ENCODE measurements around the gene TSPAN4. TPM values are rescaled to one million over a fixed set of nuclear protein-coding genes. Genes with fewer than 3 reads are reported as not detected.
A peak's percentile ranks its signal among the peaks of the same experiment; 100 is the strongest.

The TSPAN4 gene
- total and polyA plus RNA-seq, 2 of the 13 experiments (the other 11 are each of a cell fraction or from before 2014, with no cell fraction given): 31.7 to 68.3 TPM

DNA sequence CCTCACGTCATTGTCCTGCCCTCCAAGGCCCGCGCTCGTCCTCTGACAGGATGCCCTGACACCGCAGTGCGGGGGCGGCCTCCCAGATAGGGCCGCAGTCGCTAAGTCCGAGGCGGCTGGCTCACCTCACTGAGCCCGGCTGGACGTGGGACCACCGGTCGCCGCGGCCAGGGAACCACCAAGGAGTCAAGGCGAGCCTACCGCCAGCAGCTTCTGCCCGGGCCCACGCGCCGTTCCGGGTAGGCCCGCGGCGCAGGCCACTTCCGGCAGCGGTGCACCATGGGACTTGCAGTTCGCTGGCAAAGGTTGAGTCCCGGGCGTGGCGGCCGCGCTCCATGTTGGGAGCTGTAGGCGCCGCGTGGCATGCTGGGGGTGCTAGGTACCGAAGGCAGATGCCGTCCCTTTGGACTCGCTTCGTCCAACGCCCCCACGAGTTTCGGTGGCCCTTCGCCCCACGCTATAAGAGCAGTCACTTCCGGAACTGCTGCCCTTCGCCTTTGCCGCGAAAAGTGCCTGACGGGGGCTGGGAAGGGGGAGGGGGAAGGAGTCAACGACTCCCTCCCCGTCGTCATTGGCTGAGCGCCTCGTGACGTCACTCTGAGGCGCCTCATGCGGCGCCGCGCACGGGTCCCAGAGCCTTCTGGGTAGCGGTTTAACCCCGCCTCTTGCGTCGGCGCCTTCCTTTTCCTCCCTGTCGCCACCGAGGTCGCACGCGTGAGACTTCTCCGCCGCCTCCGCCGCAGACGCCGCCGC is 33.2 kb upstream of the TSPAN4 start, which contains the start of gene RPLP2 (continued):
- TF ChIP-seq, protein P1, sequence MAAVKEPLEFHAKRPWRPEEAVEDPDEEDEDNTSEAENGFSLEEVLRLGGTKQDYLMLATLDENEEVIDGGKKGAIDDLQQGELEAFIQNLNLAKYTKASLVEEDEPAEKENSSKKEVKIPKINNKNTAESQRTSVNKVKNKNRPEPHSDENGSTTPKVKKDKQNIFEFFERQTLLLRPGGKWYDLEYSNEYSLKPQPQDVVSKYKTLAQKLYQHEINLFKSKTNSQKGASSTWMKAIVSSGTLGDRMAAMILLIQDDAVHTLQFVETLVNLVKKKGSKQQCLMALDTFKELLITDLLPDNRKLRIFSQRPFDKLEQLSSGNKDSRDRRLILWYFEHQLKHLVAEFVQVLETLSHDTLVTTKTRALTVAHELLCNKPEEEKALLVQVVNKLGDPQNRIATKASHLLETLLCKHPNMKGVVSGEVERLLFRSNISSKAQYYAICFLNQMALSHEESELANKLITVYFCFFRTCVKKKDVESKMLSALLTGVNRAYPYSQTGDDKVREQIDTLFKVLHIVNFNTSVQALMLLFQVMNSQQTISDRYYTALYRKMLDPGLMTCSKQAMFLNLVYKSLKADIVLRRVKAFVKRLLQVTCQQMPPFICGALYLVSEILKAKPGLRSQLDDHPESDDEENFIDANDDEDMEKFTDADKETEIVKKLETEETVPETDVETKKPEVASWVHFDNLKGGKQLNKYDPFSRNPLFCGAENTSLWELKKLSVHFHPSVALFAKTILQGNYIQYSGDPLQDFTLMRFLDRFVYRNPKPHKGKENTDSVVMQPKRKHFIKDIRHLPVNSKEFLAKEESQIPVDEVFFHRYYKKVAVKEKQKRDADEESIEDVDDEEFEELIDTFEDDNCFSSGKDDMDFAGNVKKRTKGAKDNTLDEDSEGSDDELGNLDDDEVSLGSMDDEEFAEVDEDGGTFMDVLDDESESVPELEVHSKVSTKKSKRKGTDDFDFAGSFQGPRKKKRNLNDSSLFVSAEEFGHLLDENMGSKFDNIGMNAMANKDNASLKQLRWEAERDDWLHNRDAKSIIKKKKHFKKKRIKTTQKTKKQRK (IDR thresholded peaks at IDR 0.05; ENCODE audit: low read length): no peak
- TF ChIP-seq, protein P2, sequence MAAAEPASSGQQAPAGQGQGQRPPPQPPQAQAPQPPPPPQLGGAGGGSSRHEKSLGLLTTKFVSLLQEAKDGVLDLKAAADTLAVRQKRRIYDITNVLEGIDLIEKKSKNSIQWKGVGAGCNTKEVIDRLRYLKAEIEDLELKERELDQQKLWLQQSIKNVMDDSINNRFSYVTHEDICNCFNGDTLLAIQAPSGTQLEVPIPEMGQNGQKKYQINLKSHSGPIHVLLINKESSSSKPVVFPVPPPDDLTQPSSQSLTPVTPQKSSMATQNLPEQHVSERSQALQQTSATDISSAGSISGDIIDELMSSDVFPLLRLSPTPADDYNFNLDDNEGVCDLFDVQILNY (CRISPR knock-in tag; conservative IDR thresholded peaks at IDR 0.05): peak; percentile 9; the same call in 1 of the 2 replicates
- TF ChIP-seq SRSF4 (IDR thresholded peaks at IDR 0.05; ENCODE audit: low read depth, low read length, poor library complexity, severe bottlenecking): no peak
- peak; percentile 12; the same call in 1 of the 2 replicates for TF ChIP-seq ZFP90 (CRISPR knock-in tag; IDR thresholded peaks at IDR 0.05; ENCODE audit: borderline replicate concordance)
- TF ChIP-seq ZBTB33 (CRISPR knock-in tag; IDR thresholded peaks at IDR 0.05): no peak
- TF ChIP-seq, protein P3, sequence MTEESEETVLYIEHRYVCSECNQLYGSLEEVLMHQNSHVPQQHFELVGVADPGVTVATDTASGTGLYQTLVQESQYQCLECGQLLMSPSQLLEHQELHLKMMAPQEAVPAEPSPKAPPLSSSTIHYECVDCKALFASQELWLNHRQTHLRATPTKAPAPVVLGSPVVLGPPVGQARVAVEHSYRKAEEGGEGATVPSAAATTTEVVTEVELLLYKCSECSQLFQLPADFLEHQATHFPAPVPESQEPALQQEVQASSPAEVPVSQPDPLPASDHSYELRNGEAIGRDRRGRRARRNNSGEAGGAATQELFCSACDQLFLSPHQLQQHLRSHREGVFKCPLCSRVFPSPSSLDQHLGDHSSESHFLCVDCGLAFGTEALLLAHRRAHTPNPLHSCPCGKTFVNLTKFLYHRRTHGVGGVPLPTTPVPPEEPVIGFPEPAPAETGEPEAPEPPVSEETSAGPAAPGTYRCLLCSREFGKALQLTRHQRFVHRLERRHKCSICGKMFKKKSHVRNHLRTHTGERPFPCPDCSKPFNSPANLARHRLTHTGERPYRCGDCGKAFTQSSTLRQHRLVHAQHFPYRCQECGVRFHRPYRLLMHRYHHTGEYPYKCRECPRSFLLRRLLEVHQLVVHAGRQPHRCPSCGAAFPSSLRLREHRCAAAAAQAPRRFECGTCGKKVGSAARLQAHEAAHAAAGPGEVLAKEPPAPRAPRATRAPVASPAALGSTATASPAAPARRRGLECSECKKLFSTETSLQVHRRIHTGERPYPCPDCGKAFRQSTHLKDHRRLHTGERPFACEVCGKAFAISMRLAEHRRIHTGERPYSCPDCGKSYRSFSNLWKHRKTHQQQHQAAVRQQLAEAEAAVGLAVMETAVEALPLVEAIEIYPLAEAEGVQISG (CRISPR knock-in tag; IDR thresholded peaks at IDR 0.05): peak; percentile 93
- TF ChIP-seq NCOA1 (CRISPR knock-in tag; IDR thresholded peaks at IDR 0.05): no peak
- peak; percentile 87 for TF ChIP-seq KLF12 (CRISPR knock-in tag; IDR thresholded peaks at IDR 0.05; ENCODE audit: borderline replicate concordance)
- TF ChIP-seq ZNF546 (CRISPR knock-in tag; conservative IDR thresholded peaks at IDR 0.05): peak; percentile 96
- no peak for TF ChIP-seq RBAK (CRISPR knock-in tag; IDR thresholded peaks at IDR 0.05)
- no peak for TF ChIP-seq AKNA (CRISPR knock-in tag; IDR thresholded peaks at IDR 0.05; ENCODE audit: borderline replicate concordance)
